ENCODE data around the gene DKKL1. TPM values are rescaled to one million over a fixed set of nuclear protein-coding genes. Genes with fewer than 3 reads are reported as not detected.

DKKL1 gene
- total RNA-seq, 1 donor from 2014 or later: 0.58 TPM

DNA sequence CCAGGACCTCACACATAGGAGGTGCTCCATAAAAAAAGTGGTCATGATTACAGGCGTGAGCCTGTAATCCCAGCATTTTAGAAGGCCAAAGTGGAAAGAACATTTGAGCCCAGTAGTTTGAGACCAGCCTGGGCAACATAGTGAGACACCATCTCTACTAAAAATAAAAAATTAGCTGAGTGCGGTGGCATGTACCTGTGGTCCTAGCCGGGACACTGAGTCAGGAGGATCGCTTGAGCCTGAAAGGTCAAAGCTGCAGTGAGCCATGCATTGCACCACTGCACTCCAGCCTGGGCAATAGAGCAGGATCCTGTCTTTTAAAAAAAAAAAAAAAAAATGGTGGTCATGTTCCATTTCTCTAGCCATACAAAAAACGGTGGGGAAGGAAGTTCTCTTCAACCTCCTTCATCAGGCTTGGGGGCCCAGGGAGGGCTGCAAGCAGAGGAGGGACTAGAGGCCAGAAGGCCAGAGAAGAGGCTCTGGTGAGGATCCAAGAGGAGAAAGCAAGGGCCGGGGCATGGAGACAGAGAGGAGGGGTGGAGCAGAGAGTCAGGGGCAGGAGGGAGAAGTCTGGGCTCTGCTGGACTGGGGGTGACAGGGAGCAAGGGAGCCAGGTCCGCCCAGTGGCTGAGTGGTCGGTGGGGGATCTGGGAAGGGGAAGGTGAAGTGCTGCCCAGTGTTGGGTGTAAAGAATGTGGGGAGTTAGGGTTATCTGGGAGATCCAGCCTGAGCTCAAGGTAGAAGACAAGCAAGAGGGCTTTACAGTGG, 33.2 kb downstream of the DKKL1 start:
- DNase-seq (ENCODE audit: low read depth): no peak
- TF ChIP-seq, protein P1, sequence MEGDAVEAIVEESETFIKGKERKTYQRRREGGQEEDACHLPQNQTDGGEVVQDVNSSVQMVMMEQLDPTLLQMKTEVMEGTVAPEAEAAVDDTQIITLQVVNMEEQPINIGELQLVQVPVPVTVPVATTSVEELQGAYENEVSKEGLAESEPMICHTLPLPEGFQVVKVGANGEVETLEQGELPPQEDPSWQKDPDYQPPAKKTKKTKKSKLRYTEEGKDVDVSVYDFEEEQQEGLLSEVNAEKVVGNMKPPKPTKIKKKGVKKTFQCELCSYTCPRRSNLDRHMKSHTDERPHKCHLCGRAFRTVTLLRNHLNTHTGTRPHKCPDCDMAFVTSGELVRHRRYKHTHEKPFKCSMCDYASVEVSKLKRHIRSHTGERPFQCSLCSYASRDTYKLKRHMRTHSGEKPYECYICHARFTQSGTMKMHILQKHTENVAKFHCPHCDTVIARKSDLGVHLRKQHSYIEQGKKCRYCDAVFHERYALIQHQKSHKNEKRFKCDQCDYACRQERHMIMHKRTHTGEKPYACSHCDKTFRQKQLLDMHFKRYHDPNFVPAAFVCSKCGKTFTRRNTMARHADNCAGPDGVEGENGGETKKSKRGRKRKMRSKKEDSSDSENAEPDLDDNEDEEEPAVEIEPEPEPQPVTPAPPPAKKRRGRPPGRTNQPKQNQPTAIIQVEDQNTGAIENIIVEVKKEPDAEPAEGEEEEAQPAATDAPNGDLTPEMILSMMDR (IDR thresholded peaks at IDR 0.05; ENCODE audit: insufficient read depth, low read length, poor library complexity, severe bottlenecking): no peak

GRCh38 chr19:49398001-49398615, 34.4 kb downstream of the DKKL1 start:
- H3K4me3 ChIP-seq (ENCODE audit: low read depth, low read length): no peak overlapping the region
- peaks cover 10% of the 10 kb centered on the region for H3K27me3 ChIP-seq (ENCODE audit: control insufficient read depth, insufficient read depth, low read length)
- H3K36me3 ChIP-seq (ENCODE audit: control insufficient read depth, insufficient read depth, low read length): no peaks in the 10 kb centered on the region
- TF ChIP-seq, protein P1 (IDR thresholded peaks at IDR 0.05; ENCODE audit: insufficient read depth, low read length, poor library complexity, severe bottlenecking): no peak
- DNase-seq (ENCODE audit: low read depth): no peak

More for the DNA sequence above, 33.2 kb downstream of the DKKL1 start:
- Histone ChIP-seq H3K36me3 (ENCODE audit: control insufficient read depth, insufficient read depth, low read length) (no peaks in the 10 kb centered on the region), H3K4me3 (ENCODE audit: low read depth, low read length) (no peak overlapping the region), H3K27me3 (ENCODE audit: control insufficient read depth, insufficient read depth, low read length) (peaks cover 12% of the 10 kb centered on the region)

GRCh38 chr19:49398931-49399330, 35.3 kb downstream of the DKKL1 start:
- TF ChIP-seq, protein P1 (IDR thresholded peaks at IDR 0.05; ENCODE audit: insufficient read depth, low read length, poor library complexity, severe bottlenecking): no peak
- no peaks in the 10 kb centered on the region for H3K36me3 ChIP-seq (ENCODE audit: control insufficient read depth, insufficient read depth, low read length)
- H3K4me3 ChIP-seq (ENCODE audit: low read depth, low read length): no peak overlapping the region
- peaks cover 10% of the 10 kb centered on the region for H3K27me3 ChIP-seq (ENCODE audit: control insufficient read depth, insufficient read depth, low read length)
- no peak for DNase-seq (ENCODE audit: low read depth)

- Histone ChIP-seq H3K27me3 (ENCODE audit: control insufficient read depth, insufficient read depth, low read length) (peaks cover 8% of the 10 kb centered on the region), H3K36me3 (ENCODE audit: control insufficient read depth, insufficient read depth, low read length) (no peaks in the 10 kb centered on the region), H3K4me3 (ENCODE audit: low read depth, low read length) (no peak overlapping the region)
- DNase-seq (ENCODE audit: low read depth): no peak
- TF ChIP-seq, protein P1 (IDR thresholded peaks at IDR 0.05; ENCODE audit: insufficient read depth, low read length, poor library complexity, severe bottlenecking): no peak
Measured at GRCh38 chr19:49400029-49400428, 36.4 kb downstream of the DKKL1 start.

GRCh38 chr19:49403404-49404187, 39.9 kb downstream of the DKKL1 start:
- Histone ChIP-seq H3K27me3 (ENCODE audit: control insufficient read depth, insufficient read depth, low read length) (no peaks in the 10 kb centered on the region), H3K36me3 (ENCODE audit: control insufficient read depth, insufficient read depth, low read length) (no peaks in the 10 kb centered on the region), H3K4me3 (ENCODE audit: low read depth, low read length) (no peak overlapping the region)
- DNase-seq (ENCODE audit: low read depth): no peak
- TF ChIP-seq, protein P1 (IDR thresholded peaks at IDR 0.05; ENCODE audit: insufficient read depth, low read length, poor library complexity, severe bottlenecking): no peak

All from kidney epithelial cell (primary cell).